HG03025 (cell line): ENCODE measurements around the gene MND1.

Experiments used
- ATAC-seq: cut with Tn5 transposase; IDR thresholded peaks from one replicate; pipeline ENCODE4 v1.9.1; 2021; ENCODE audit warnings: mild to moderate bottlenecking, moderate library complexity; ENCODE audit not compliant: unreplicated experiment, low FRiP score

Gene MND1, protein sequence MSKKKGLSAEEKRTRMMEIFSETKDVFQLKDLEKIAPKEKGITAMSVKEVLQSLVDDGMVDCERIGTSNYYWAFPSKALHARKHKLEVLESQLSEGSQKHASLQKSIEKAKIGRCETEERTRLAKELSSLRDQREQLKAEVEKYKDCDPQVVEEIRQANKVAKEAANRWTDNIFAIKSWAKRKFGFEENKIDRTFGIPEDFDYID

DNA sequence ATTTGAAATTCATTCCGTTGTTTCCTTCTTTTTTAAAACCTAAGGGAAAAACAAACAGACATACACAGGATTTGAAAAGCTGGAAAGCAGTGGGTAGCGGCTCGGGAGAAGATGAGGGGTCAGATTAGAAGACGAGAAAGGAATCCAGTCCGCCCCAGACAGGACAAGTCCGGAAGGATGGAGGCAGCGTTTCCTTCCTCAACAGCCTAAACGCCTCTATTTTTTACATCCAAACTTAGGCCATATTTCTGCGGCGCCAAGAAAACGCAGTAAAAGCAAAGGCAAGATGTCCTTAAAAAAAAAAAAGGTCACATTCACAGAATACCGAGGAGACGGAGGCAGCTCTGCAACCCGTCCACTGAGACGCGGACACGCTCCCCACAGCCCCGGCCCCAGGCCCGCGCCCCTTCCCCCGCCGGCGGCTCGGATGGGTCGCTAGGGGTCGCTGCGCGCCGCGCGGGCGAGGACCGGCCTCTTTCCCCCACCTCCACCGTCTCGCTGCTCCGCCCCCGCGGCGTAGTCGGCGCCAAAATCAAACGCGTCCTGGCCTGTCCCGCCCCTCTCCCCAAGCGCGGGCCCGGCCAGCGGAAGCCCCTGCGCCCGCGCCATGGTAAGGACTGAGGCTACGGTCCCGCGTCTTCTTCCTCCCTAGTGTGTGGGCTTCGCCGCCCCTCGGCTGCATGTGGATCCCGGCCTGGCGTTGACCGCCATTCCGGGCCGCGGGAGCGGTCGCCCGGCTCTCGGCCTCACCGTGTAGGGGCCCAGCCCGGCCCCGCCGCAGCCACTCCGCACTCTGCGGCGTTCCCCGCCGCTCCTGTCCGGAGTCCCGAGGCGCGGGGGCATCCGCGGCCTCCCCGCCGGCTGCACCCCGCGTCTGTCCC lies at the start of gene MND1:
Gene MND1 (plus strand): TSS at position 558 of the 881 bp plus-strand sequence. CDS start 50 bp downstream, at position 608.
- peak; percentile 78 for ATAC-seq

- ATAC-seq, result no peak
These were observed 49.2 kb upstream of the MND1 start for GRCh38 chr4:153295131-153295755.

DNA sequence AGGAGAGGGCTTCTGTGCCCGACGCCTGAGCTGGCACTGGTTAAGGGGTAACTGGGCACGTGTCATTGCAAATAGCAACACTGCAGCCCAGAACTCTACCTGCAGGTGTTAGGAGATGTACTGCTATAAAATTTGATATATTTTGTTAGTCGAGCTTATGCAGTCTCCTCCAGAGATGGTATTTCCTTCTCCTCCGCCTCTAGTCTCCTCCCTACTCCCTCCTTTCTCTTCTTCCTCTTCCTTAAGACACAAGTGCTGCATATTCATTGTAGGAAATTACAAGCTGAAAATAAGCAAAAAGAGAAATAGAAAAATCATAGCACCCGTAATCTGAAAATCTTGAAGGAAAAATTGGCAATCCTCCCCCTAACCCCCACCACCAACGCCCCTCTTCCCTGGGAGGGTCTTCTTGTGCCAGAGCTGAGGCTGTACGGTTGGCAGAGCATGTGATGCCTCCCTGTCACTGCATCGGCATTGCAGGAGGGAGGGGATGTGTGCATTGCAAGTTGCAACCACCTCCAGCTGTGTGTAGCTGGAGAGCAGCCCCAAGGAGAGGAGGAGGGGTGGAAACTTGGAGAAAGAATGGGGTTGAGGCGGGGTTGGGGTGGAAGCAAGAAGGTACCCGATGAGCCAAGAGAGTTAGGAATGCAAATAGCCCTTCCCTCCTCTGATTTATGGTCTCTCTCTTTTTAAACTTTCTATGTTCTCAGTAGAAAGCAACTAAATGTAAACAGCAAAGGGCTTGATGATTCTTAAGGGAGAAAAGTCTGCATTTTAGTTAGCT lies 48.3 kb upstream of the MND1 start:
- no peak for ATAC-seq

DNA sequence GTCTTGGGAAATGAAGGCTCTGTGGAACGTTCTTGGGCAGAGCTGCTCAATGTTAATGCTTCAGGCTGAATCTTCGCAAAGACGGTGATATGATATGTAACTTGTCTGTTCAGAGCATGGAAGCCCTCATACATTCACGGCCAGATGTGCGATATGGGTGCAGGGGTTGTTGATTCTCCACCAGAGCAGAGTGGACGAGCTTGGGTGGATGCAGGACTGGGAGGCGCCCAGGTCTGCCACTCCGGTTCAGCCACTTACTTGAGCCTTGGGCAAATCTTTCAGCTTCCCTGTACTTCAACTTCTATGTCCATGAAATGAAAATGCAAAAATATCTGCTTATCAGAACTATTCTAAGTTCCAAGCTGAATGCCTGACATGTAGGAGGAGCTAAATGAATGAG lies 47.4 kb upstream of the MND1 start:
- ATAC-seq, result no peak

DNA sequence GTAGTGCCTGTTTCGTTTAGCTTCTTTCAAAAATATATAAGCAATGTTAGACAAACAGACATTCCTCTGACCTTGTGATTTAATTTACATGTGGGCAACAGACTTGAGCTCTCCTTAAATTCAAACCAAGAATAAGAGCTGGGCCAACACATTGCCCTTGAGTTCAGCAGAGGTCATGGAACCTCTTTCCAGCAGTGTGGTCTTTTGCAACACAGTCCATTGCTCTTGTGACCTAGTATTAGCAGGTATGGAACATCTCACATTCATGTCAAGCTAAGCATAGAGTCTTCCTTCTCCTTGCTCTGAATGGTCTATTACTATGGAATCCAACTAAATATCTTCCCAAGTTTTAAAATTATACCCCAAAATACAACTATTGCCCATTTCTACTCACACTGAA lies 33.7 kb upstream of the MND1 start:
- no peak for ATAC-seq

DNA sequence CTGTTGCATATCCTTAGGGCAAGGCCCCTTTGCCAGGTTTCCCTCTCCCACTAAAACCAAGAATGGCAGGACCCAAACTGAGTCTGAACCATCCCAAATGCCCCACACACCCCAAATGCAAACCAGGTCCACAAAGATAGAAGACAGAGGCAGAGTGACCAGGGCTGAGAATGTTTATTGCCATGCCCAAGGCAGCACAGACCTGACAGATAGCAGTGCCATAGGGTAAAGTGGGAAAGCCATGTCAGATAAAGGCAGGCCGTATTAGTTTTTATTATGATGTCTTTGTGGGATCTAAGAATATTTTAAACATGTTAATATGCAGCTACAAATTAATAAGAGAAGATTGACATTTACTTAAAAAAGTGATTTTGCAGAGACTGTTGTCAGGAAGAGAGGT lies 29.6 kb upstream of the MND1 start:
- no peak for ATAC-seq

DNA sequence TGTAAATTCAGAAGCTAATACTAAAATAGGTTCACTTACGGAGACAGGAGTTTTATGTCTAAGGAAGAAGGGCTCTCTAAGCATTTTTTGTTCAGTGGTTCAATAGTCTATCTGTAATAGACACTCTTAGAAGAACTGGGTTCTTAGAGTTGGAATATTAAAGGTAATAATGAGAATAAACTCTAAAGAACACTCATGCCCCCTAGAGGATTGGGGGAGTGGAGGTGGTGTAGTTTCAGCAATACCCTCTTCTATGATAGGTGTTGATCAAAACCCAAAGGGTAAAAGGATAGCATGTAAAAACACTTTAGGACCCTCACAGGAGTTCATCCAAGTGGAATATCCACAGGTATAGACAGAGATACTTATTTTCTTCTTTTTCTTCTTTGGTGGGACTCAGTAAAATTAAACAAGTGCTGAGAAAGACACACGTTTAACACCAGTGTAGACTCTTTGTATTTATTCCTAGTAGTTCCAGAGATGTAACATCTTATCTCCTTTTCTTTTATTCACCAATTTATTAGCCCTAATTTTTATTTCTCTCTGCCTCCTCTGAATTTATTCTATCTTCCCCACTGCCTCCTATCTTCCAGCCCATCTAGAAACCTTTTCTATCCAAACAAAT lies 25.7 kb upstream of the MND1 start:
- ATAC-seq, result no peak

DNA sequence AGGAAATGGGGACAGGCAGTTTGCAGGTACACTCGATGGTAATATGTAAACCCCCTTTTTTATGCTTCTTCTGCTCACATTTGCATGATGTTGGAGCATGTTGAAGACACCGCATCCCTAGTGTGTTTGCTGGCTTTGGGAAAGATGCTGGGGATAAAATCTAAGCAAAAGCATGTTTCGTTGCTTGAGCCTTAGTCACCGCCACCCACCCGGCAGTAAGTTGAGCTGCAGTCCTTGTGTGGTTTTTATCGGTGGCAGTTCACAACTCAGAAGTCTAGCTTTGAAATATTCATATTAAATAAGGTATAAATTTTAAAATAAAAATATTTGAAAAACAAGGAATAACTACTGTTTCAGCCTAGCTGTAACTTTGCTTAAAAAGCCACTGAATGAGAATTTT lies 21.7 kb upstream of the MND1 start:
- ATAC-seq, result no peak

GRCh38 chr4:153324046-153324445 lies 20.4 kb upstream of the MND1 start:
- ATAC-seq, result no peak

DNA sequence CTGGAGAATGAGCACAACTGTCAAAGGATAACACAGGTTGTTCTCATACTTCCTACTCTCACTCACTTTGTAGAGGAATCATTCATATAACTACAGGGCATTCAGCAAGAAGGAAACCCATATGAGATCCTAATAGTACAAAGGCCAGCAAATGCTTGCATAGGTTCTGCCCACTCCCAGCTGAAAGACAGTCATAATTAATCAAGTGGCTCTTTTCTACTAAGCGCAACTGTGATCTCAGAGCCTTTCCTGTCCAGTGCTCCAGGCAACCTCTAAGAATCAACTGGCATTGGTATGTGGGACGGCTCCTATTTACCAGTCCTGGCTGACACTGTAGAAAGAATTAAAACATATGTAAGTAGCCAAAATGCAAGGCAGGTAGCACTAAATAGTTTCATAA lies 18.9 kb upstream of the MND1 start:
- ATAC-seq, result no peak

DNA sequence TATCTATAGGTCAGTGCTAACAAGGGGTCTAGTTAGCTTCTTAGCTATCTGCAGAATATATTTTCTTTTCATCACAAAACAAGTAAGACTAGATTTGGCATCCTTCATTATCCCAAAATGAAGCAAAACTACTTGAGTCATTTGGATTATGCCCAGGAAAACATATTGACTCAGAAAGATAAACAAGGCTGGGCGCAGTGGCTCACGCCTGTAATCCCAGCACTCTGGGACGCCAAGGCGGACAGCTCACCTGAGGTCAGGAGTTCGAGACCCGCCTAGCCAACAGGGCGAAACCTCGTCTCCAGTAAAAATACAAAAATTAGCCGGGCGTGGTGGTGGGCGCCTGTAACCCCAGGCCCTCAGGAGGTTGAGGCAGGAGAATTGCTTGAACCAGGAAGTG lies 18.0 kb upstream of the MND1 start:
- no peak for ATAC-seq

GRCh38 chr4:153327247-153327646 lies 17.2 kb upstream of the MND1 start:
- ATAC-seq, result no peak

DNA sequence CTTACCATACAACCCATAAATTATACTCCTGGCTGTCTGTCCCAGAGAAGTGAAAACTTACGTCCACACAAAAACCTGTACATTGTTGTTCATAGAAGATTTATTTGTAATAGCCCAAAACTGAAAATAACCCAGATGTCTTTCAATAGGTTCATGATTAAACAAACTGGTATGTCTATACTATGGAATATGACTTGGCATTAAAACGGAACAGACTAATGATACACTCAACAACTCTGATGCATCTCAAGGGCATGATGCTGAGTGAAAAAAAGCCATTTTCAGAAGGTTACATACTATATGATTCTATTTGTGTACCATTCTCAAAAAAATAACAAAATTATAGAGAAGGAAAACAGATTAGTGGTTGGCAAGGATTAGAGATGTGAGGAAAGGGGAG lies 11.6 kb upstream of the MND1 start:
- no peak for ATAC-seq

DNA sequence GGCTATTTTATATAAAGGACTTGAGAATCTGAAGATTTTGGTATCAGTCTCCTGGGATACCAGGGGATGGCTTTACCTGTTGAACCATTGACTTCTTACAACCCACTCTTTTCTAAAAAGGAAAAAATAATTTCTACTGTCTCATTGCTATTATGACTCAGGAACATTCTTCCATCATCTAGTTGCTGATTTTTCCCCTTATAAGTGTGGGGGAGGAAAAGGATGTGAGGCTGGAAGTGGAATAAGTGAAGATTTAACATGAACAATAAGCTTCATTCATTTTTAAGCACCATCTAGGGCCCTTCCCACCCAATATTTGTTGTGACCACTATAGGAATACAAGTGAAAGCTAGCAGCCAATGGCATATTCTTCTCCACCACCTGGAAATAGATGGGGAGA lies 10.6 kb upstream of the MND1 start:
- no peak for ATAC-seq

DNA sequence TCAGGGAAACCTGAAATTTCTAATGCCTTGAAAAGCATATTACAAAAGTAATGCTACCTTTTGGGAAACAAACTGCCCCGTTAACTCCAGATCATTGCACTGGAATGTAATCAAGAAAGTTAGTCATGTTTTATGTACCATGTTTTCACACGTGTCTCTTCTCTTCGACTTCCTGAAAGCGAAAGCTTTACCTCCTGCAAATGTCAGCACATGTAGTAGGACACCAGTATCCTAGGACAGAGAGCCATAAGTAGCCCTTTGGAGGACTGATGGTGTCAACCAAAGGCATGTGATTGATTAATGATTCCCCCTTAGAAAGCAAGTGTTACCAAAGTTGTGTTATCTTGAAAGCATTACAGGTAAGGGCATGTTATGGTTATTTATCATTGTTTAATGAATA lies 8.8 kb upstream of the MND1 start:
- ATAC-seq, result no peak

GRCh38 chr4:153337686-153338085 lies 6.8 kb upstream of the MND1 start:
- no peak for ATAC-seq

DNA sequence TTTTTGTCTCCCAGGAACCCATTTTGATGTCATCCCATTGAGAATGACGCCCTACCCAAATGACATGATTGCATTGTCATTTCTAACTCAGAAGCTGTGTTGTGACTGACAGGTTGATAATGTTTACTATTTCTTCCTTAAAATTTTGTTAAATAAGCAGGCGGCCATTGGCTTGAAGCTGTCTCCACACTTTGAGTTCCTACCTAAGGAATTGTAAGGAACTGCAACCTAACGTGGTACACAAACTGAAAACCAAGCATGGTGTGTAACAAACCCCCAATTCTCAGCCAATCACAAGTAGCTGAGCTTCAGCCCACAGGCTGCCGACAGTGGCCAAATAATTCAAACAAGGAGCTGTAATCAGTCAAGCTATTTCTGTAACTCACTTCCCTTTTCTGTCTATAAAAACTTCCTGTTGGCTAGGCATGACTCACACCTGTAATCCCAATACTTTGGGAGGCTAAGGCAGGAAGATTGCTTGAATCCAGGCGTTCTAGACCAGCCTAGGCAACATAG lies 2.9 kb upstream of the MND1 start:
- ATAC-seq, result no peak

- ATAC-seq, result no peak
These were observed 1.5 kb upstream of the MND1 start for GRCh38 chr4:153342751-153343552.
